ENCODE measurements around the gene C9orf72.

- TF ChIP-seq POLR2A (IDR thresholded peaks at IDR 0.05; ENCODE audit: low read length) (no peak), GATA1 (IDR thresholded peaks at IDR 0.05; ENCODE audit: low read depth, low read length) (no peak)
These were observed 1.2 kb downstream of the C9orf72 start for GRCh38 chr9:27572061-27572460.
